ENCODE data around the gene KSR2. TPM values are rescaled to one million over a fixed set of nuclear protein-coding genes. Genes with fewer than 3 reads are reported as not detected.

Gene KSR2
- total RNA-seq, 4 donors from 2014 or later = 1.2 to 11.0 (median 2.2) TPM

DNA sequence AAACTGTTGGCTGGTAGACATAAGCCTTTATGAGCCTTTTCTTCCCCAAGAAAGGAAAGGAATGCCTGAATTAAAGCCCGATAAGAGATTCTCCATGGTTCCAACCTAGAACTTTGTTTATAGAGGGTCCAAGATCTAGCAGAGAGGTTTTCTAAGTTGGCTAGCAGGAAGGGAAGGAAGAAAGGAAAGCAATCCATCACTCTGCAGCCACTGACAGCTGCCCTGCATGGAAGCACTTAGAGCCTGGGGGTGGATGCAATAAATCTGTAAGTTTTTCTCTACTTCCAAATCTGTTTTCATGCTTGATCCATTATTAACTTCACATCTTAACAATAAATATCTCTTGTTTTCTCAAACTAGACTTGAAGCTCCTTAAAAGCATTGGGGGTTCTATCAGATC lies 224.4 kb downstream of the KSR2 start:
- Histone ChIP-seq H3K9me3 (no peaks in the 10 kb centered on the region), H3K36me3 (no peaks in the 10 kb centered on the region), H3K4me1 (no peaks in the 10 kb centered on the region), H3K4me3 (replicated peaks in 1 of 3) (no peak overlapping the region), H3K27ac (no peak overlapping the region), H3K27me3 (no peaks in the 10 kb centered on the region)
- DNase-seq = no peak
- intact Hi-C loops (cut with DNase I) = no loop called here
- 63 to 80% methylated on average over 1 of the region's 1 CpG for WGBS, 2 donors
- TF ChIP-seq POLR2A (IDR thresholded peaks at IDR 0.05) = no peak
- TF ChIP-seq, protein P1, sequence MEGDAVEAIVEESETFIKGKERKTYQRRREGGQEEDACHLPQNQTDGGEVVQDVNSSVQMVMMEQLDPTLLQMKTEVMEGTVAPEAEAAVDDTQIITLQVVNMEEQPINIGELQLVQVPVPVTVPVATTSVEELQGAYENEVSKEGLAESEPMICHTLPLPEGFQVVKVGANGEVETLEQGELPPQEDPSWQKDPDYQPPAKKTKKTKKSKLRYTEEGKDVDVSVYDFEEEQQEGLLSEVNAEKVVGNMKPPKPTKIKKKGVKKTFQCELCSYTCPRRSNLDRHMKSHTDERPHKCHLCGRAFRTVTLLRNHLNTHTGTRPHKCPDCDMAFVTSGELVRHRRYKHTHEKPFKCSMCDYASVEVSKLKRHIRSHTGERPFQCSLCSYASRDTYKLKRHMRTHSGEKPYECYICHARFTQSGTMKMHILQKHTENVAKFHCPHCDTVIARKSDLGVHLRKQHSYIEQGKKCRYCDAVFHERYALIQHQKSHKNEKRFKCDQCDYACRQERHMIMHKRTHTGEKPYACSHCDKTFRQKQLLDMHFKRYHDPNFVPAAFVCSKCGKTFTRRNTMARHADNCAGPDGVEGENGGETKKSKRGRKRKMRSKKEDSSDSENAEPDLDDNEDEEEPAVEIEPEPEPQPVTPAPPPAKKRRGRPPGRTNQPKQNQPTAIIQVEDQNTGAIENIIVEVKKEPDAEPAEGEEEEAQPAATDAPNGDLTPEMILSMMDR (IDR thresholded peaks at IDR 0.05) = no peak

DNA sequence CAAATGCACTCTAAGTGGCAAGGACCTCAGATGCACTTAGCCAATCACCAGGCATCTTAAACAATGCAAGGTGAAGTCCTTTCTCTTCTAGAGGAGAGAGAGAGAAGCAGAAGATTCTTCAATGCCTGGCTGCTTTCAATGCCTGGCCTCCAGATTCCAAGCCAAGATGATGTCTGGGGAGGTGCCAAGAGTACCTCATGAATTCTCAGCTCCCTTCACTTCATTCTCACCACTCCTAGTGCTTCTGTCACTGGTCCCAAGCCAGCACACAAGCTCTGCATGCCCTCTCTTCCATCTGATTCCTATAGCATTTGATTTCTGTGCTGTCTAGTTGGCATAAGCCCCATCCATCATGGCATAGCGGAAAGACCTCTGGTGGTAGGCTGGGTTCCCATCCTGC lies 225.0 kb downstream of the KSR2 start:
- Histone ChIP-seq H3K27me3 (no peaks in the 10 kb centered on the region), H3K27ac (no peak overlapping the region), H3K36me3 (no peaks in the 10 kb centered on the region), H3K4me3 (replicated peaks in 1 of 3) (no peak overlapping the region), H3K9me3 (no peaks in the 10 kb centered on the region), H3K4me1 (no peaks in the 10 kb centered on the region)
- 89% methylated on average over 1 of the region's 1 CpG for WGBS, 2 donors
- DNase-seq = no peak
- TF ChIP-seq, protein P1 (IDR thresholded peaks at IDR 0.05) = no peak
- no peak for TF ChIP-seq POLR2A (IDR thresholded peaks at IDR 0.05)
- intact Hi-C loops (cut with DNase I) = no loop called here

DNA sequence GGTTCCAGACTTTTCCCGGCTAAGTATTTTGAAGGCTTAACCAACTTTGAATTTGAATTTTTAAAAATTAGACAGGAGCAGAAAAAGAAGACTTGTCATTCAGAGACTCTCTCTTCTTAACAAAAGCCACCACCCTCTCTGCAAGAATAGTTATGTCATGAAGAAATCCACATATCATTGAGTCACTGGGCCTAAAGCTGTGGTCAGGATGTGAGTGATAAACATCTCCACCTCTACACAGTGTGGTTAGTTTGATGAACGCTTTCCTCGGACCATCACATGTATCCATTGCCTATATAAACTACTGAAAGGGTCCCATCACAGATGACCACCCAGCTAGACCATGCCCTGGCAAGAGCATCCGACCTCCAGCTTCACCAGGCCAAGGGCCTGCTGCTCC lies 226.1 kb downstream of the KSR2 start:
- Histone ChIP-seq H3K4me3 (replicated peaks in 1 of 3) (no peak overlapping the region), H3K4me1 (no peaks in the 10 kb centered on the region), H3K27ac (no peak overlapping the region), H3K27me3 (no peaks in the 10 kb centered on the region), H3K9me3 (no peaks in the 10 kb centered on the region), H3K36me3 (no peaks in the 10 kb centered on the region)
- TF ChIP-seq POLR2A (IDR thresholded peaks at IDR 0.05) = no peak
- TF ChIP-seq, protein P1 (IDR thresholded peaks at IDR 0.05) = no peak
- intact Hi-C loops (cut with DNase I) = no loop called here
- DNase-seq = no peak
- 87 to 89% methylated on average over 4 of the region's 4 CpGs for WGBS, 2 donors

DNA sequence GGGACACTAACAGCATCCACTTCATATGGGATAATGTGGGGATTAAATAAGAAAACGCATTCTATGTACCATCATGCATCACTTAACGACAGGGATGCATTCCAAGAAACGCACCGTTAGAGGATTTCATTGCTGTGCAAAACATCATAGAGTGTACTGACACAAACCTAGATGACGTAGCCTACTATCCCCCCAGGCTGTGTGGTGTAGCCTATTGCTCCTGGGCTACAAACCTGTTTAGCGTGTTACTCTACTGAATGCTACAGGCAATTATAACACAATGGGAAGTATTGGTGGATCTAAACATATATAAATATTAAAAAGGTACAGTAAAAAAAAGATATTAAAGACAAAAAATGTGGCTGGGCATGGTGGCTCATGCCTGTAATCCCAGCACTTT lies 230.6 kb downstream of the KSR2 start:
- H3K9me3 ChIP-seq = no peaks in the 10 kb centered on the region
- TF ChIP-seq POLR2A (IDR thresholded peaks at IDR 0.05) = no peak
- TF ChIP-seq, protein P1 (IDR thresholded peaks at IDR 0.05) = no peak
- 86 to 88% methylated on average over 6 of the region's 6 CpGs for WGBS, 2 donors
- no peaks in the 10 kb centered on the region for H3K36me3 ChIP-seq
- no peaks in the 10 kb centered on the region for H3K4me1 ChIP-seq
- no peak overlapping the region for H3K4me3 ChIP-seq (replicated peaks in 1 of 3)
- DNase-seq = no peak
- H3K27ac ChIP-seq = no peak overlapping the region
- H3K27me3 ChIP-seq = no peaks in the 10 kb centered on the region
- intact Hi-C loops (cut with DNase I) = no loop called here

DNA sequence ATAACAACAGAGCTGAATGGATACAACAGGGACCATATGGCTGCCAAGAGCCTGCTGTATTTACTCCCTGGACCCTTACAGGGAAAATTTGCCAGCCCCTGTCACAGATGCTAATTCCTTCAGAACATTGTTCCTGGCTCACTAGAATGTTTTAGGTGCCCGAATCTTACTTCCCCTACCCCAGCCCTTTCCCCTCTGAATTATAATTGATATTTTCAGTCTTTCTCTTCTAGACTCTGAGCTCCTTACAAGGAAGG lies 235.3 kb downstream of the KSR2 start:
- WGBS, 2 donors = 79 to 86% methylated on average over 1 of the region's 1 CpG
- H3K27me3 ChIP-seq = no peaks in the 10 kb centered on the region
- intact Hi-C loops (cut with DNase I) = no loop called here
- TF ChIP-seq, protein P1 (IDR thresholded peaks at IDR 0.05) = no peak
- no peaks in the 10 kb centered on the region for H3K4me1 ChIP-seq
- H3K36me3 ChIP-seq = no peaks in the 10 kb centered on the region
- no peak overlapping the region for H3K27ac ChIP-seq
- DNase-seq = no peak
- H3K4me3 ChIP-seq (replicated peaks in 1 of 3) = no peak overlapping the region
- no peaks in the 10 kb centered on the region for H3K9me3 ChIP-seq
